SK-N-SH treated with all-trans-retinoic acid at 6 μM for 48 hours (cell line): ENCODE results near the gene RPS6KA2.

Source experiments
- ATAC-seq: fragments of 200-7000 bp; cut with Tn5 transposase; 3 replicates; pipeline ENCODE4 v1.9.1; 2020; ENCODE audit warnings: mild to moderate bottlenecking, moderate library complexity
- ARNTL ChIP-seq: fragments of 450-650 bp; formaldehyde crosslinking; IDR thresholded peaks from 2 replicates; pipeline ENCODE4 v1.5.0; 2020; ENCODE audit warnings: low read depth, mild to moderate bottlenecking, moderate library complexity, borderline replicate concordance
- BACH2 ChIP-seq: fragments of 250-450 bp; sonication (Bioruptor Pico); IDR thresholded peaks from 2 replicates; pipeline ENCODE4 v1.9.0; 2021; ENCODE audit warnings: mild to moderate bottlenecking, borderline replicate concordance
- CREB5 ChIP-seq: fragments of 250-450 bp; sonication (Bioruptor Pico); IDR thresholded peaks from 2 replicates; pipeline ENCODE4 v1.5.1; 2020; ENCODE audit warnings: low read depth, mild to moderate bottlenecking, moderate library complexity
- CSDC2 ChIP-seq: fragments of 250-450 bp; sonication (Bioruptor Pico); IDR thresholded peaks from 2 replicates; pipeline ENCODE4 v1.5.0; 2020; ENCODE audit warnings: mild to moderate bottlenecking, moderate library complexity
- CSRNP3 ChIP-seq: fragments of 250-450 bp; sonication (Bioruptor Pico); IDR thresholded peaks from 2 replicates; pipeline ENCODE4 v1.5.1; 2021; ENCODE audit warnings: mild to moderate bottlenecking, moderate library complexity
- ESRRG ChIP-seq: fragments of 250-450 bp; sonication (Bioruptor Pico); IDR thresholded peaks from 2 replicates; pipeline ENCODE4 v1.6.1; 2021; ENCODE audit warnings: mild to moderate bottlenecking
- GLIS3 ChIP-seq: fragments of 250-450 bp; sonication (Bioruptor Pico); IDR thresholded peaks from 2 replicates; pipeline ENCODE4 v1.5.0; 2020; ENCODE audit warnings: mild to moderate bottlenecking, moderate library complexity
- ISL1 ChIP-seq: fragments of 250-450 bp; sonication (Bioruptor Pico); IDR thresholded peaks from 2 replicates; pipeline ENCODE4 v2.1.2; 2022; ENCODE audit warnings: mild to moderate bottlenecking, moderate library complexity
- OSR1 ChIP-seq: fragments of 250-450 bp; sonication (Bioruptor Pico); IDR thresholded peaks from 2 replicates; pipeline ENCODE4 v1.8.0; 2022; ENCODE audit warnings: moderate library complexity, mild to moderate bottlenecking, inconsistent platforms
- PPARA ChIP-seq: fragments of 250-450 bp; sonication (Bioruptor Pico); IDR thresholded peaks from 2 replicates; pipeline ENCODE4 v1.5.0; 2020; ENCODE audit warnings: mild to moderate bottlenecking, borderline replicate concordance
- RARB ChIP-seq: fragments of 250-450 bp; sonication (Bioruptor Pico); IDR thresholded peaks from 2 replicates; pipeline ENCODE4 v1.8.0; 2021; ENCODE audit warnings: mild to moderate bottlenecking, moderate library complexity
- SNAI2 ChIP-seq: fragments of 250-450 bp; sonication (Bioruptor Pico); IDR thresholded peaks from 2 replicates; pipeline ENCODE4 v1.5.0; 2020; ENCODE audit warnings: mild to moderate bottlenecking, moderate library complexity
- TCF4 ChIP-seq: fragments of 250-450 bp; sonication (Bioruptor Pico); IDR thresholded peaks from 2 replicates; pipeline ENCODE4 v1.8.0; 2021; ENCODE audit warnings: mild to moderate bottlenecking, moderate library complexity, borderline replicate concordance
- TOX ChIP-seq: fragments of 250-450 bp; sonication (Bioruptor Pico); IDR thresholded peaks from 2 replicates; pipeline ENCODE4 v1.8.0; 2021; ENCODE audit warnings: mild to moderate bottlenecking, moderate library complexity, borderline replicate concordance
- ZC3H10 ChIP-seq: fragments of 250-450 bp; sonication (Bioruptor Pico); IDR thresholded peaks from 2 replicates; pipeline ENCODE4 v1.5.1; 2021; ENCODE audit warnings: mild to moderate bottlenecking, moderate library complexity
- ZFP30 ChIP-seq: fragments of 450-650 bp; formaldehyde crosslinking; IDR thresholded peaks from 2 replicates; pipeline ENCODE4 v1.5.0; 2022; ENCODE audit warnings: mild to moderate bottlenecking, moderate library complexity
- ZNF565 ChIP-seq: fragments of 450-650 bp; formaldehyde crosslinking; conservative IDR thresholded peaks from 2 replicates; pipeline ENCODE4 v1.5.0; 2020; ENCODE audit warnings: low read depth, mild to moderate bottlenecking, moderate library complexity
- ZNF70 ChIP-seq: fragments of 450-650 bp; formaldehyde crosslinking; IDR thresholded peaks from 2 replicates; pipeline ENCODE4 v1.5.0; 2020; ENCODE audit warnings: mild to moderate bottlenecking, moderate library complexity
- ZNF8 ChIP-seq: fragments of 450-650 bp; formaldehyde crosslinking; IDR thresholded peaks from 2 replicates; pipeline ENCODE4 v1.5.0; 2020; ENCODE audit warnings: mild to moderate bottlenecking, moderate library complexity
- TF ChIP-seq, protein P1 (sequence below): fragments of 250-450 bp; sonication (Bioruptor Pico); IDR thresholded peaks from 2 replicates; pipeline ENCODE4 v1.8.0; 2020; ENCODE audit warnings: mild to moderate bottlenecking, moderate library complexity, borderline replicate concordance
- TF ChIP-seq, protein P2 (sequence below): fragments of 250-450 bp; sonication (Bioruptor Pico); IDR thresholded peaks from 2 replicates; pipeline ENCODE4 v1.5.0; 2020; ENCODE audit warnings: mild to moderate bottlenecking, moderate library complexity
- TF ChIP-seq, protein P3 (sequence below): fragments of 250-450 bp; sonication (Bioruptor Pico); IDR thresholded peaks from 2 replicates; pipeline ENCODE4 v1.8.0; 2021; ENCODE audit warnings: low read depth, mild to moderate bottlenecking, moderate library complexity, borderline replicate concordance

The RPS6KA2 gene

GRCh38 chr6:166667796-166668610 is 41.0 kb upstream of the RPS6KA2 start (continued):
- TF ChIP-seq, protein P1, sequence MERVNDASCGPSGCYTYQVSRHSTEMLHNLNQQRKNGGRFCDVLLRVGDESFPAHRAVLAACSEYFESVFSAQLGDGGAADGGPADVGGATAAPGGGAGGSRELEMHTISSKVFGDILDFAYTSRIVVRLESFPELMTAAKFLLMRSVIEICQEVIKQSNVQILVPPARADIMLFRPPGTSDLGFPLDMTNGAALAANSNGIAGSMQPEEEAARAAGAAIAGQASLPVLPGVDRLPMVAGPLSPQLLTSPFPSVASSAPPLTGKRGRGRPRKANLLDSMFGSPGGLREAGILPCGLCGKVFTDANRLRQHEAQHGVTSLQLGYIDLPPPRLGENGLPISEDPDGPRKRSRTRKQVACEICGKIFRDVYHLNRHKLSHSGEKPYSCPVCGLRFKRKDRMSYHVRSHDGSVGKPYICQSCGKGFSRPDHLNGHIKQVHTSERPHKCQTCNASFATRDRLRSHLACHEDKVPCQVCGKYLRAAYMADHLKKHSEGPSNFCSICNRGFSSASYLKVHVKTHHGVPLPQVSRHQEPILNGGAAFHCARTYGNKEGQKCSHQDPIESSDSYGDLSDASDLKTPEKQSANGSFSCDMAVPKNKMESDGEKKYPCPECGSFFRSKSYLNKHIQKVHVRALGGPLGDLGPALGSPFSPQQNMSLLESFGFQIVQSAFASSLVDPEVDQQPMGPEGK (CRISPR knock-in tag): no peak
- TF ChIP-seq ZNF565: no peak
- TF ChIP-seq BACH2: no peak
- TF ChIP-seq TOX: no peak
- TF ChIP-seq TCF4 (CRISPR knock-in tag): no peak
- TF ChIP-seq, all 23 proteins: peak for 0

DNA sequence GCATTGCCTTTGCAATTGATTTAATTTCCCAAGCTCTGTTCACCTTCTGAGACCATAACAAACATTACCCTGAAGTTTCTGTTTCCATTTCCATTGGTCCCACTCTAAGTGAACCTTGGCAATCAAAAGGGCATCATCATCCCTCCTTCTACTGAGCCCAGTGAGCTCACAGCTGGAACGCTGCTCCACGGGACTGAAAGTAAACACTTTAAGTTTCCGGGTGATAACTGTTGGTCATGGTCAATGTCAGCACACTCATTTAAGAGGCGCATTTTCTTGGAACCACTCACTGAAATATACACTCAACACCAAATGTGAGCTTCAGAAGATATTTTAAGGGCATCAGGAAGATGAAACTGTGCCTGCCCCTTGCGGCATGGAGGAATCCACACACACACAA is 37.1 kb upstream of the RPS6KA2 start:
- TF ChIP-seq TCF4 (CRISPR knock-in tag) (no peak), ISL1 (no peak), CSDC2 (CRISPR knock-in tag) (no peak), ZNF565 (no peak), ZNF70 (CRISPR knock-in tag) (no peak), GLIS3 (CRISPR knock-in tag) (no peak), BACH2 (no peak), CSRNP3 (no peak), RARB (CRISPR knock-in tag) (no peak), ZFP30 (CRISPR knock-in tag) (no peak), ESRRG (CRISPR knock-in tag) (no peak), PPARA (CRISPR knock-in tag) (no peak), CREB5 (CRISPR knock-in tag) (no peak), OSR1 (CRISPR knock-in tag) (no peak)
- TF ChIP-seq, protein P2, sequence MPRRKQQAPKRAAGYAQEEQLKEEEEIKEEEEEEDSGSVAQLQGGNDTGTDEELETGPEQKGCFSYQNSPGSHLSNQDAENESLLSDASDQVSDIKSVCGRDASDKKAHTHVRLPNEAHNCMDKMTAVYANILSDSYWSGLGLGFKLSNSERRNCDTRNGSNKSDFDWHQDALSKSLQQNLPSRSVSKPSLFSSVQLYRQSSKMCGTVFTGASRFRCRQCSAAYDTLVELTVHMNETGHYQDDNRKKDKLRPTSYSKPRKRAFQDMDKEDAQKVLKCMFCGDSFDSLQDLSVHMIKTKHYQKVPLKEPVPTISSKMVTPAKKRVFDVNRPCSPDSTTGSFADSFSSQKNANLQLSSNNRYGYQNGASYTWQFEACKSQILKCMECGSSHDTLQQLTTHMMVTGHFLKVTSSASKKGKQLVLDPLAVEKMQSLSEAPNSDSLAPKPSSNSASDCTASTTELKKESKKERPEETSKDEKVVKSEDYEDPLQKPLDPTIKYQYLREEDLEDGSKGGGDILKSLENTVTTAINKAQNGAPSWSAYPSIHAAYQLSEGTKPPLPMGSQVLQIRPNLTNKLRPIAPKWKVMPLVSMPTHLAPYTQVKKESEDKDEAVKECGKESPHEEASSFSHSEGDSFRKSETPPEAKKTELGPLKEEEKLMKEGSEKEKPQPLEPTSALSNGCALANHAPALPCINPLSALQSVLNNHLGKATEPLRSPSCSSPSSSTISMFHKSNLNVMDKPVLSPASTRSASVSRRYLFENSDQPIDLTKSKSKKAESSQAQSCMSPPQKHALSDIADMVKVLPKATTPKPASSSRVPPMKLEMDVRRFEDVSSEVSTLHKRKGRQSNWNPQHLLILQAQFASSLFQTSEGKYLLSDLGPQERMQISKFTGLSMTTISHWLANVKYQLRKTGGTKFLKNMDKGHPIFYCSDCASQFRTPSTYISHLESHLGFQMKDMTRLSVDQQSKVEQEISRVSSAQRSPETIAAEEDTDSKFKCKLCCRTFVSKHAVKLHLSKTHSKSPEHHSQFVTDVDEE (CRISPR knock-in tag): no peak
- TF ChIP-seq, protein P3, sequence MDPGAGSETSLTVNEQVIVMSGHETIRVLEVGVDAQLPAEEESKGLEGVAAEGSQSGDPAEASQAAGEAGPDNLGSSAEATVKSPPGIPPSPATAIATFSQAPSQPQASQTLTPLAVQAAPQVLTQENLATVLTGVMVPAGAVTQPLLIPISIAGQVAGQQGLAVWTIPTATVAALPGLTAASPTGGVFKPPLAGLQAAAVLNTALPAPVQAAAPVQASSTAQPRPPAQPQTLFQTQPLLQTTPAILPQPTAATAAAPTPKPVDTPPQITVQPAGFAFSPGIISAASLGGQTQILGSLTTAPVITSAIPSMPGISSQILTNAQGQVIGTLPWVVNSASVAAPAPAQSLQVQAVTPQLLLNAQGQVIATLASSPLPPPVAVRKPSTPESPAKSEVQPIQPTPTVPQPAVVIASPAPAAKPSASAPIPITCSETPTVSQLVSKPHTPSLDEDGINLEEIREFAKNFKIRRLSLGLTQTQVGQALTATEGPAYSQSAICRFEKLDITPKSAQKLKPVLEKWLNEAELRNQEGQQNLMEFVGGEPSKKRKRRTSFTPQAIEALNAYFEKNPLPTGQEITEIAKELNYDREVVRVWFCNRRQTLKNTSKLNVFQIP (CRISPR knock-in tag): no peak
- TF ChIP-seq, protein P1 (CRISPR knock-in tag): no peak
- TF ChIP-seq, all 23 proteins: peak for 0
- no peak for ATAC-seq

DNA sequence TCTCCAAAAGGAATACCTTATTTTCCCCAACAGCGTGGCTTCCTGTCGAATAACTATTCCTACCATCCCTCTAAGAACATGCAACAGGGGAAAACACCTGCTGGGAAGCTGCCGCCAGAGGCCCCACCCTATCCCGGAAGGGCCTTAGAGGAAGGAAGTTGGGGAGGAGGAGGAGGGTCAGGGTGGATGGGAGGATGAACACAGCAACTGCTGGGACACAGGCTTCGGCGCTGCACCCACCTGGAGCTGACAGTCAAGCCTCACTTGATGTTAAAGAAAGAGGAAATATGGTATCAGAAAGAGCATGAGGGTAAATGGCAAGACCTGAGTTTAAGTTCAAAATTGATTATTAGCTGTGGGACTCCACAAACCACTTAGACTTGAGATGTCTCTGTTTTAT is 36.5 kb upstream of the RPS6KA2 start:
- ATAC-seq: no peak
- no peak for TF ChIP-seq ESRRG (CRISPR knock-in tag)
- TF ChIP-seq ZC3H10 (CRISPR knock-in tag): no peak
- TF ChIP-seq, protein P3 (CRISPR knock-in tag): no peak
- no peak for TF ChIP-seq TOX
- TF ChIP-seq ZNF8 (CRISPR knock-in tag): no peak
- no peak for TF ChIP-seq PPARA (CRISPR knock-in tag)
- TF ChIP-seq, protein P1 (CRISPR knock-in tag): no peak
- no peak for TF ChIP-seq ISL1
- no peak for TF ChIP-seq CSDC2 (CRISPR knock-in tag)
- TF ChIP-seq ZFP30 (CRISPR knock-in tag): no peak
- no peak for TF ChIP-seq ARNTL (CRISPR knock-in tag)
- TF ChIP-seq TCF4 (CRISPR knock-in tag): no peak
- TF ChIP-seq SNAI2: no peak
